Fibroblast of gingiva (primary cell): ENCODE data around the gene IKBIP.
"Not testable (repeated sequence)": the region's sequence is repeated elsewhere in the genome, so short reads cannot be mapped to it uniquely, and the experiment has no call there.

Source experiments
- DNase-seq: peaks from one replicate; pipeline ENCODE4 v3.0.0-alpha.2; 2011; ENCODE audit warnings: low read depth

The IKBIP gene

DNA sequence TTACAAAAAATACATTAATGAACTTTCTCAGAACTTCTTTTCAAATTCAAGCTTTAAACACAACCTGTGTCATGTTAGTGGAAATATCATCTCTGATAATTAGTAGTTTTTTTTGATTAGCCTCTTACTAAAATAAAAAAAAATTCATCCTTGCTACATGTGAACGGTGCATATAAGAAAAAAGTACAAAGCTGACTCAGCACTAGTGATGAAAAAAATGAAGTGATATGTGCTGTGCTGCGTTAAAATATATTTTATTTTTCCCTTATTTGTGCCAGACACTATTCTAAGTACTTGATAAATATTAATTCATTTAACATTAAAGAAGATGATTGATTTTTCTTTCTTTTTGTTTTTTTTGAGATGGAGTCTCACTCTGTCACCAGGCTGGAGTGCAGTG is 7.5 kb downstream of the IKBIP start:
- DNase-seq = no peak

DNA sequence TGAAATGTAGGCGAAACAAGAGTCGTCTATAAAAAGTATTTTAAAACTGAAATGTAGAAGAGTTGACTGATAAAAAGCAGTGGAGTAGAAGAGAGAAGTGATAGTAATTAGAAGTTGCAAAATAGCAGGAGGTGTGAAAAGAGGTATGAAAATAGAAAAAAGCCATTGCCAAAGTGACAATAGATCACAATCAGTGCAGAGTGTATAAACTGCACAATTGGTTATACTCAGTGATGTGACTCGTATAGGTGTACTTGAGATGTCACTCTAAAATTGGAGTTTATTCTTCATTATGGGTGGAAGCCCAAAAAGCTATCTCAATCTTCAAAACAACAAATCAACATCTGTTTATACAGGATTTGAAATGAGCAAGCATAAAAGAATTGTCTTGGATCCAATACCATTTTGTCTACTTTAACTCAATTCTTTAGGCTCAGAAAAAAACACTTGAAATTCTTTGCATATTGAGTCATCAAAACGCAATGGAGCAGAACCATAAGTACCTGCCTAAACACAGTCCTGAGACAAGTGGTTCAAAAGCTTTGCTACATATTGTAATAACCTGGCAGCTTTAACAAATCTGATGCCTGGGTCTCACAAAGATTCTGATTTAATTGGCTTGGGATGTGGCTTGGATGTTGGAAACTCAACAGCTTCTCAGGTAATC is 8.8 kb downstream of the IKBIP start:
- DNase-seq = peak; percentile 34

DNA sequence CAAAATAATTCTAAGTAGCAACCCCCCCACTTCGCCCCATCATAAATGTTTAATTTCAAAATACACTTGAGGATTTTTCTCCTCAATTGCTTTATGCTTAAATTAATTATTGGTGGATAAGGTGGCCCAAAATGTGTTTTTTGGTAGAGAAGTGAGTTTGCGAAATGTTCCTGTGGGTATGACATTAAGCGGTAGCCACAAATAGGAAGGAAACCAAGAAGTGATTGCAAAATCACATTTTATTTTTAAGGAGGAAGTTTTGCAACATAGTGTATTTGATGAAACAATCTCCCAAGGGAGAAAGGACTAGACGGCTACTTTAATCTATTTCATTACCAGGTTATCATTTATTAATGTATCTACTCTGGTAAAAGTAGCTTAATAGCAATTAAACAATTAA is 25.6 kb downstream of the IKBIP start:
- peak; percentile 89 for DNase-seq

DNA sequence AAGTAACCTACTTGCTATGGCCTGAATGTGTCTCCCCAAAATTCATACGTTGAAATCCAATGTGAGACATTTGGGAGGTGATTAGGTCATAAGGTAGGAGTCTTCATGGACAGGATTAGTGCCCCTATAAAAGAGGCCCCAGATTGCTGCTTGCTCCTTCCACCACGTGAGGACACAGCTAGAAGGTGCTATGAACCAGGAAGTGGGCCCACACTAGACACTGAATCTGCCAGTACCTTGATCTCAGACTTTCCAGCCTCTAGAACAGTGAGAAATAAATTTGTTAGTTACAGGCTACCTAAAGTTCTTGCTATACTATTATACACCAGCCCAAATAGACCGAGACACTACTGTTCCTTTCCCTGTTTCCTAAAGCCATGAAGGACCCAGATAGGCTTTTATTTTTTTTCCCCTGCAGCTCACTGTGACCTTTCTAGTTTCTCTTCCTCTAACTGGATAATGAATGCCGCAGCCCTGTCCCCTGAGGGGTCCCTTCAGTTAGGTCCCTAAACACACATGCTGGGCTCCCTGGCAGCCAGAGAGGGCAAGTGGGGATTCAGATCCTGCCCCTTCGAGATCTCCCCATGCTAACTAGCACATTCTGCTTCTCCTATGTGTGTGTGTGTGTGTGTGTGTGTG is 31.8 kb downstream of the IKBIP start:
- DNase-seq = no peak

DNA sequence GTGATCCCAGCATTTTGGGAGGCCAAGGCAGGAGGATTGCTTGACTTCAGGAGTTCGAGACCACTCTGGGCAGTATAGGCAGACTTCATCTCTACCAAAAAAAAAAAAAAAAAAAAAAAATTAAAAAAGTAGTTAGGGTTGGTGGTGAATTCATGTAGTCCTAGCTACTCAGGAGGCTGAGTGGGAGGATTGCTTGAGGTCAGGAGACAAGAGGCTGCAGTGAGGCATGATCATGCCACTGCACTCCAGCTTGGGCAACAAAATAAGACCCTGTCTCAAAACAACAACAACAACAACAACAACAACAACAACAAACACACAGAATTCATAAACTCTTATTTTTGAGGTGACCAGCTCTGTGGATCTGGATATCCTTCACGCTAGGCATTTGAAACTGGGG is 34.0 kb downstream of the IKBIP start:
- DNase-seq = no peak

GRCh38 chr12:98606359-98606988 is 38.1 kb downstream of the IKBIP start:
- no peak for DNase-seq

DNA sequence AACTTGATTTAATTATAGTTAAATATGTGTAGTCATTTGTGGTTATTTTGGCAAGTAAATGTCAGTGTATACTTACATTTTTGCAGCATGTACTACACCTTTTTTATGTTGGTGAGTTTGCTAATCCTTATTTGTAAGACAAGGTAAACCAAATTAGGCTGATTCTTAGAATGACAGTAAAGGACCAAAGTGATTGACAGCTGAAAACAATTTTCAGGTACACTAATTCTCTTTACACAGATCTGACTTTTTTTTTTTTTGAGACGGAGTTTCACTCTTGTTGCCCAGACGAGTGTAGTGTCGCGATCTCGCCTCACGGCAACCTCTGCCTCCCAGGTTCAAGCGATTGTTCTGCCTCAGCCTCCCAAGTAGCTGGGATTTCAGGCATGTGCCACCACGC is 42.7 kb downstream of the IKBIP start:
- DNase-seq = no peak

GRCh38 chr12:98597313-98597712 is 47.3 kb downstream of the IKBIP start:
- not testable (repeated sequence) for DNase-seq

GRCh38 chr12:98595243-98595988 is 49.2 kb downstream of the IKBIP start:
- peak; percentile 60 for DNase-seq

DNA sequence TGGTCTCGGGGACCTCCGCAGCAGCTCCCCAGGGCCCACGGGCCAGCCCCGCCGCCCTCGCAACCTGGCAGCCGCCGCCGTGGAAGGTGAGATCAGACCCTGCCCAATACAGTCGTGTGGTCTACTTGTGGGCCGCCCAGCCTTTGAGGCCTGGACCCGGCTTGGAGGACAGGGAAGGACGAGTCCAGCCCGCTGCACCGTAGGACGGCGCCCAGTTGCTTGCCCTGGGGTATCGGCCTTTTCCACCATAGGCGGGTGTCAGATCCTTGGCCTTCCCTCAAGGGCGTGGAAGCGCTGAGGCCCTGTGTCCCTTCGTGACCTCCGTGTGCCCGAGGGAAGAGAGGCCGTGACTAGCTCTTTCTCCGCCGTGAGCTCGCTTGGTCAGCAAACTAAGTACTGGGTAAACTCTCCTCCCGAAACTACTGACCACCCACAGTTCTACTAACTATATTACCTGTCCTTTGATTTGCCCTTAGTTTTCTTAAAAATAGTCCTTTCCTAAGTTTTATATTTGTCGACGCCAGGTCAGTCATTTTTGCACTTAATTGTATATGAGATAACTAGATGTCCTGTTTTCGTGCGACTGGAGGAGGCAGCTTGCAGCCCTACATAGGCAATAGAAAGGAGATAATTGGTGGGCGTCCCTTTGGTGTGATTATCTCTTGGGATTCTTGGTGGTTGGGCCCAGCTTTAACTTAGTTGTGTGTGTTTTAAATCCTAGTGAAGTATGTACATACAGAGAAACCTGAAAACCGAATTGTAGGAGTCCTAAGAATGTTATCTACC is 50.3 kb downstream of the IKBIP start:
- peak; percentile 37 for DNase-seq

- peak; percentile 99 for DNase-seq
Measured at GRCh38 chr12:98593351-98594049, 51.1 kb downstream of the IKBIP start, which contains the start of gene SLC25A3. SLC25A3 (plus strand) TSS chr12:98593686; CDS start chr12:98593979, 293 bp downstream.

DNA sequence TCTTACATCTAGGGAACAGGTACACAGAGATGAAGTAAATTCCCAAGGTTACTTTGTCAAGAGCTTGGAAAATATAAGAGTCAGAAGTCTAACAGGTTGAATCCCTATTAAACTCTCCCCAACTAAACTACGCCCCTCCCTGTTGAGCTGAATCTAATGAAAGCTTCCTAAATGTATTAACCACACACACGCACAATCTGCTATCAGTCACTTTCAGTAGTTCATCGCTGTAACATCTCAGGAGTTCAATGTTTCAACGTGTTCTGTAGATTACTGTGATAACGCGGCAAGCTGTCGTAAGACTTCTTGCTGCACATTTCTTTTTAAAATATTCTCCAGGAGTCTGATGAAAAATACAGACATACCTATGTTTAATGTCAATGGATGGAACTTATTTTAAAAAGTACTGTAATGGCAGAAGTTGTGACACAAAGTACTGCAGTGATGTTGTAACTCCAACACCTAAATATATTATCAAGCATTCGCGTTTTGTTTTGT is 51.7 kb downstream of the IKBIP start:
- DNase-seq = no peak

DNA sequence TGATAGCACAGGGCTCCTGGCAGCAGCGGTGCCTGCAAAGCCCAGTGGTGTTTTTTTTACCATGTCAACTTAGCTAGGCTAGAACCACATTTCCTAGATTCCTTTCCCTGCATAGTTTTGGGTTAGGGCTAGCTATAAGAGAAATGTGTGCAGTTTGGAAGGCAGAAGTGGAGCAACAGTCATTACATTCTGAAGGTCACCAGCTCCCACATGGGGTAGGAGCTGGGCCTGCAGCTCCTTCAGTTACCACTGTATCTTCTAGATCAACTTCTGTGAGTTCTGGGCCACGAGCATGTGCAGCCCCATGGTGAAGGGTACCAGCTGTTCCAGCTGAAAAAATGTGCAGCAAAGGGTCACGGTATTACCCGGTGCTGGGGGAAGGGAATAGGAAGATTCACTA is 53.4 kb downstream of the IKBIP start:
- DNase-seq = no peak

GRCh38 chr12:98587084-98587483 is 57.5 kb downstream of the IKBIP start:
- no peak for DNase-seq

GRCh38 chr12:98582093-98582492 is 62.5 kb downstream of the IKBIP start:
- DNase-seq = no peak

GRCh38 chr12:98581101-98581500 is 63.5 kb downstream of the IKBIP start:
- no peak for DNase-seq

- DNase-seq = no peak
Measured at GRCh38 chr12:98580695-98581094, 63.9 kb downstream of the IKBIP start.

GRCh38 chr12:98579835-98580234 is 64.8 kb downstream of the IKBIP start:
- no peak for DNase-seq

DNA sequence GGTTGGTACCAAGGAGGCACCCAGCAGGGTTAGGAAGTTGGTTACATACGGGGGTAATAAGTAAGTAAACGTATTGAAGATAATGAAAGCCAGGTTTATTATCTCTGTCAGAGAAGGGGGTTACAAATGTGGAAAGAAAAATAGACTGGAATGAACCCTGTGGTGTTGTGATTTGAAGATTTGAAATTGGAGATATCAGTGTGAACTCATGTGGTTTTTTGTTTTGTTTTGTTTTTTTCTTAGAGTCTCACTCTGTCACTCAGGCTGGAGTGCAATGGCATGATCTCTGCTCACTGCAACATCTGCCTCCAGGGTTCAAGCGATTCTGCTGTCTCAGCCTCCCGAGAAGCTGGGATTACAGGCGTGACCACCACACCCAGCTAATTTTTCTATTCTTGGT is 65.2 kb downstream of the IKBIP start:
- no peak for DNase-seq

- no peak for DNase-seq
Measured at GRCh38 chr12:98578821-98579220, 65.8 kb downstream of the IKBIP start.

DNA sequence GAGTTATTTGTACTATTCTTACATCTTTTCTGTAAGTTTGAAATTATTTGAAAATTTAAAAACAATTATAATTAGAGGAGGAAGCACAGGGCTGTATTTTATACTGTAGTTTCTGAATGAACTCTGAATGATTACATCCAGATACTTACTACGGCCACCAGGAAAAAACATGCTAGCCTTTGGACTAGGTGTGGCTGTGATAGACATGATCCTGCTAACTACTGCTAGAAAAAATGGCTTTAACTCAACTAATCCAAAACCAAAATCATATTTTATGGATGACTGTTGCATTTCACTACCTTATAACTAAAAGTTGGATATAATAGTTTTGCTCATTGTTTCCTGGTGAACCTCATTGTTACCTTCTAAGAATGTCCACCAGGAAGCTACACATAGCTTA is 66.2 kb downstream of the IKBIP start:
- DNase-seq = no peak
